BJ (cell line): Measurements from ENCODE around the gene CSAG3. TPM values are rescaled to one million over a fixed set of nuclear protein-coding genes. Genes with fewer than 3 reads are reported as not detected.
"Not testable (repeated sequence)": the region's sequence is repeated elsewhere in the genome, so short reads cannot be mapped to it uniquely, and the experiment has no call there.

ENCODE experiments used
- CTCF ChIA-PET: fragments of 350-600 bp; formaldehyde crosslinking; extraction: SDS; loops from one replicate; lab custom pipeline; 2021; ENCODE audit warnings: antibody characterized with exemption, inconsistent platforms; lab: Yijun Ruan, JAX
- POLR2A ChIA-PET: fragments of 300-600 bp; sonication (Branson Sonifier 250); formaldehyde crosslinking; extraction: SDS; loops from one replicate; lab custom pipeline; 2021; ENCODE audit warnings: antibody characterized with exemption; lab: Charles Lee
- DNase-seq: peaks from one replicate; pipeline ENCODE4 v3.0.0-alpha.2; 2011; ENCODE audit warnings: low read depth
- H3K27me3 ChIP-seq: 2 replicates; pipeline ENCODE4 v1.6.0; 2011; ENCODE audit warnings: low read length; ENCODE audit not compliant: control insufficient read depth, insufficient read depth
- H3K36me3 ChIP-seq: 2 replicates; pipeline ENCODE4 v1.5.1; 2011; ENCODE audit warnings: low read length; ENCODE audit not compliant: control insufficient read depth, insufficient read depth
- H3K4me3 ChIP-seq: 2 replicates; pipeline ENCODE4 v1.5.1; 2011; ENCODE audit warnings: low read depth, mild to moderate bottlenecking, control low read depth, low read length
- CTCF ChIP-seq: IDR thresholded peaks from 2 replicates; pipeline ENCODE4 v1.5.1; 2011; ENCODE audit warnings: low read depth, mild to moderate bottlenecking, control low read depth, inconsistent platforms, low read length, moderate library complexity; ENCODE audit not compliant: insufficient read depth
- polyA minus RNA-seq: library from RNA; depleted of rRNA, polyadenylated mRNA; stranded (reverse); fragments of >200 nt; gene quantifications from 2 replicates; pipeline ENCODE4 v1.2.3, GENCODE V29; 2011; rRNA and poly(A)+ RNA removed
- polyA plus RNA-seq: library from polyadenylated mRNA; depleted of rRNA; stranded (reverse); fragments of >200 nt; gene quantifications from 2 replicates; pipeline ENCODE4 v1.2.3, GENCODE V29; 2011; rRNA removed

CSAG3 gene
- polyA plus RNA-seq (not detected in 2 replicates), polyA minus RNA-seq (not detected in 2 replicates)

- CTCF ChIA-PET, DNase-seq, POLR2A ChIA-PET: not testable (repeated sequence)
Observed at GRCh38 chrX:152758918-152759317, at the start of gene CSAG3. CSAG3 (plus strand) TSS chrX:152759218.

GRCh38 chrX:152713195-152713594 is 45.8 kb upstream of the CSAG3 start:
- H3K36me3 ChIP-seq, H3K4me3 ChIP-seq, DNase-seq, CTCF ChIA-PET, H3K27me3 ChIP-seq, POLR2A ChIA-PET: not testable (repeated sequence)

More at GRCh38 chrX:152758918-152759317, at the start of gene CSAG3:
- H3K27me3 ChIP-seq, H3K4me3 ChIP-seq, H3K36me3 ChIP-seq: not testable (repeated sequence)

GRCh38 chrX:152713815-152714787 is 44.9 kb upstream of the CSAG3 start, which contains the start of gene MAGEA2B:
MAGEA2B (plus strand) TSS chrX:152714628; CDS start chrX:152717107, 2,479 bp downstream.
- H3K27me3 ChIP-seq, H3K4me3 ChIP-seq, POLR2A ChIA-PET, H3K36me3 ChIP-seq, CTCF ChIA-PET, DNase-seq: not testable (repeated sequence)

- CTCF ChIA-PET: no interaction called here
- POLR2A ChIA-PET: no interaction called here
- Histone ChIP-seq H3K27me3 (no peaks in the 10 kb centered on the region), H3K4me3 (no peak overlapping the region), H3K36me3 (no peaks in the 10 kb centered on the region)
- no peak for DNase-seq
- TF ChIP-seq CTCF: no peak
Observed at GRCh38 chrX:152725409-152725808, 33.6 kb upstream of the CSAG3 start.

GRCh38 chrX:152733261-152733975 is 25.6 kb upstream of the CSAG3 start, which contains the start of the genes CSAG1 and MAGEA12:
CSAG1 (minus strand) TSS chrX:152733721; CDS start chrX:152732460, 1,261 bp downstream.
MAGEA12 (plus strand) TSS chrX:152733757; CDS start chrX:152736162, 2,405 bp downstream.
- DNase-seq: no peak
- ChIA-PET POLR2A (no interaction called here), CTCF (no interaction called here)
- Histone ChIP-seq H3K4me3 (no peak within 1 kb of the TSS), H3K36me3 (no peaks in the 10 kb centered on the region), H3K27me3 (no peaks in the 10 kb centered on the region)
- TF ChIP-seq CTCF: no peak

GRCh38 chrX:152734143-152734858 is 24.7 kb upstream of the CSAG3 start:
- H3K36me3 ChIP-seq, DNase-seq, POLR2A ChIA-PET, CTCF ChIA-PET, H3K4me3 ChIP-seq, H3K27me3 ChIP-seq: not testable (repeated sequence)
